ENCODE results near the gene PEDS1. TPM values are rescaled to one million over a fixed set of nuclear protein-coding genes. Genes with fewer than 3 reads are reported as not detected.

The PEDS1 gene
- total and polyA plus RNA-seq, 2 of the 13 experiments (the other 11 are each of a cell fraction or from before 2014, with no cell fraction given): 30.5 to 93.9 TPM

DNA sequence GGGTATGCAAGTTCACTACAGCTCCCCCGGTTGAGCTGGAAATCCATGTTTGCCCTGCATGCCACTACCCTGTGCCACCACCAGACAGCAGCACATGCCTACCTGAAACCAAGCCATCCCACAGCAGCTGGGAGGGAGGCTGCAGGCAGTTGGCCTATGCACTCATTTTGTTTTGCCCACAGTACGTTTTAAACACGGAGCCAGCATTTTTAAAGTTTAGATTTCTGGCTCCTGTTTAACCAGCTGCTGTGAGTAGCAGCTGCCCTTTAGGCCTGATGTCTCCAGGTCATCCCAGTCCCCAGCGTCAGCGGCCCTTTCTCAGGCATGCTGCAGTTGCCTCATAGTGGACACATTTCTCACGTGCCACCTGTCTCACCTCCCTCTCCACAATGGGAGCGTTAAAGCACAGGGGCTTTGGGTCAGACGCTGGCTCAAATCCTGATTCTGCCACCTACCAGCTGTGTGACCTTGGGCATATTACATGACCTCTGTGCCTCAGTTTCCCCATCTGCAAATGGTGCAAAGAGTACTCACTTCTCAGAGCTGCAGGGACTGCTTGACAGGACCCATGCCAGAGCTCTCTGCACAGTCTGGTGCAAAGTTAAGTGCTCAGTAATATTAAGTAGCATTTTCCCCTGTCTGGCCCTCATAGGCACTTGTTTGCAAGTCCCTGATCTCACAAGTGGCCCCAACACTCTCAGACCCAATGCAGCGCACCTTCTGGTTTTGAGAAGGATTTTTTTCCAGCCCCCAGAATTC, 32.4 kb downstream of the PEDS1 start (continued):
- TF ChIP-seq ZHX2 (IDR thresholded peaks at IDR 0.05; ENCODE audit: low read depth) (0 out of 2 replicates have a peak, but pooled peaks have one; percentile 40), ZHX2 (CRISPR knock-in tag; IDR thresholded peaks at IDR 0.05; ENCODE audit: borderline replicate concordance) (no peak), ZNF337 (CRISPR knock-in tag; IDR thresholded peaks at IDR 0.05; ENCODE audit: borderline replicate concordance, low read depth) (no peak), PBX3 (CRISPR knock-in tag; IDR thresholded peaks at IDR 0.05; ENCODE audit: borderline replicate concordance) (no peak), HNRNPL (IDR thresholded peaks at IDR 0.05; ENCODE audit: low read depth, low read length) (peak; percentile 86), SMC3 (IDR thresholded peaks at IDR 0.05; ENCODE audit: low read length) (peak; percentile 99), ZNF256 (CRISPR knock-in tag; conservative IDR thresholded peaks at IDR 0.05) (no peak), THAP11 (CRISPR knock-in tag; IDR thresholded peaks at IDR 0.05) (peak; percentile 76), TBL1XR1 (IDR thresholded peaks at IDR 0.05; ENCODE audit: borderline replicate concordance, low read length, partially characterized antibody) (peak; percentile 41), MIER2 (CRISPR knock-in tag; IDR thresholded peaks at IDR 0.05) (peak; percentile 30; the same call in 1 of the 2 replicates), ZFP36L1 (CRISPR knock-in tag; IDR thresholded peaks at IDR 0.05) (peak; percentile 68; the same call in 1 of the 2 replicates), MXD1 (CRISPR knock-in tag; IDR thresholded peaks at IDR 0.05) (peak; percentile 68; the same call in 1 of the 2 replicates), ZNF317 (CRISPR knock-in tag; IDR thresholded peaks at IDR 0.05) (peak; percentile 62; the same call in 1 of the 2 replicates), RFX5 (IDR thresholded peaks at IDR 0.05; ENCODE audit: low read depth, low read length) (no peak), FOSL2 (CRISPR knock-in tag; IDR thresholded peaks at IDR 0.05) (peak; percentile 63), TBX3 (IDR thresholded peaks at IDR 0.05; ENCODE audit: borderline replicate concordance) (peak; percentile 67; the same call in 1 of the 2 replicates)
- TF ChIP-seq, protein P1, sequence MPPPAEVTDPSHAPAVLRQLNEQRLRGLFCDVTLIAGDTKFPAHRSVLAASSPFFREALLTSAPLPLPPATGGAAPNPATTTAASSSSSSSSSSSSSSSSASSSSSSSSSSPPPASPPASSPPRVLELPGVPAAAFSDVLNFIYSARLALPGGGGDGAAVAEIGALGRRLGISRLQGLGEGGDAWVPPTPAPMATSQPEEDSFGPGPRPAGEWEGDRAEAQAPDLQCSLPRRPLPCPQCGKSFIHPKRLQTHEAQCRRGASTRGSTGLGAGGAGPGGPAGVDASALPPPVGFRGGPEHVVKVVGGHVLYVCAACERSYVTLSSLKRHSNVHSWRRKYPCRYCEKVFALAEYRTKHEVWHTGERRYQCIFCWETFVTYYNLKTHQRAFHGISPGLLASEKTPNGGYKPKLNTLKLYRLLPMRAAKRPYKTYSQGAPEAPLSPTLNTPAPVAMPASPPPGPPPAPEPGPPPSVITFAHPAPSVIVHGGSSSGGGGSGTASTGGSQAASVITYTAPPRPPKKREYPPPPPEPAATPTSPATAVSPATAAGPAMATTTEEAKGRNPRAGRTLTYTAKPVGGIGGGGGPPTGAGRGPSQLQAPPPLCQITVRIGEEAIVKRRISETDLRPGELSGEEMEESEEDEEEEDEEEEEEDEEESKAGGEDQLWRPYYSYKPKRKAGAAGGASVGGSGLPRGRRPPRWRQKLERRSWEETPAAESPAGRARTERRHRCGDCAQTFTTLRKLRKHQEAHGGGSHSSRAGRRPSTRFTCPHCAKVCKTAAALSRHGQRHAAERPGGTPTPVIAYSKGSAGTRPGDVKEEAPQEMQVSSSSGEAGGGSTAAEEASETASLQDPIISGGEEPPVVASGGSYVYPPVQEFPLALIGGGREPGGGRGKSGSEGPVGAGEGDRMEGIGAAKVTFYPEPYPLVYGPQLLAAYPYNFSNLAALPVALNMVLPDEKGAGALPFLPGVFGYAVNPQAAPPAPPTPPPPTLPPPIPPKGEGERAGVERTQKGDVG (CRISPR knock-in tag; IDR thresholded peaks at IDR 0.05; ENCODE audit: borderline replicate concordance): 0 out of 2 replicates have a peak, but pooled peaks have one; percentile 11
- TF ChIP-seq, protein P2, sequence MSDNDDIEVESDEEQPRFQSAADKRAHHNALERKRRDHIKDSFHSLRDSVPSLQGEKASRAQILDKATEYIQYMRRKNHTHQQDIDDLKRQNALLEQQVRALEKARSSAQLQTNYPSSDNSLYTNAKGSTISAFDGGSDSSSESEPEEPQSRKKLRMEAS (IDR thresholded peaks at IDR 0.05): peak; percentile 71

All from HepG2 (cell line).